Measurements from ENCODE around the gene HTR1B.

DNA sequence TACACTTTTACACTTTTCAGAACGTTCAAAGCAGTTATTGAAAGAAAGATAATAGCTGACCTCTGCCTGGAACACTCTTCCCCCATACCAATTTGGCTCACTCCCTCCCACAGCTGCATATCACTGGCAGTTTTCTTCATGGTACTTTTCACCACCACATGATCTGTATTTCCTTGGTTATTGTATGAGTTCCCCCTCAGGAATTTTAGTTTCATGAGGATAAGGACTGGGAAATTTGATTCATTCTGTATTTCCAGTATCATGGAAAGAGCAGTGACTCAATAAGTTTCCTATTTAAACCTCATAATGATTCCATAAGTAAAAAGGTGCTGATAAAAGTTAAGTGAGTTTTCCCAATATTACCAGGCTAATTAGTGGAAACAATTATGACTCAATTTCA, 16.0 kb downstream of the HTR1B start:
- TF ChIP-seq, protein P1, sequence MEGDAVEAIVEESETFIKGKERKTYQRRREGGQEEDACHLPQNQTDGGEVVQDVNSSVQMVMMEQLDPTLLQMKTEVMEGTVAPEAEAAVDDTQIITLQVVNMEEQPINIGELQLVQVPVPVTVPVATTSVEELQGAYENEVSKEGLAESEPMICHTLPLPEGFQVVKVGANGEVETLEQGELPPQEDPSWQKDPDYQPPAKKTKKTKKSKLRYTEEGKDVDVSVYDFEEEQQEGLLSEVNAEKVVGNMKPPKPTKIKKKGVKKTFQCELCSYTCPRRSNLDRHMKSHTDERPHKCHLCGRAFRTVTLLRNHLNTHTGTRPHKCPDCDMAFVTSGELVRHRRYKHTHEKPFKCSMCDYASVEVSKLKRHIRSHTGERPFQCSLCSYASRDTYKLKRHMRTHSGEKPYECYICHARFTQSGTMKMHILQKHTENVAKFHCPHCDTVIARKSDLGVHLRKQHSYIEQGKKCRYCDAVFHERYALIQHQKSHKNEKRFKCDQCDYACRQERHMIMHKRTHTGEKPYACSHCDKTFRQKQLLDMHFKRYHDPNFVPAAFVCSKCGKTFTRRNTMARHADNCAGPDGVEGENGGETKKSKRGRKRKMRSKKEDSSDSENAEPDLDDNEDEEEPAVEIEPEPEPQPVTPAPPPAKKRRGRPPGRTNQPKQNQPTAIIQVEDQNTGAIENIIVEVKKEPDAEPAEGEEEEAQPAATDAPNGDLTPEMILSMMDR (IDR thresholded peaks at IDR 0.05): no peak
- TF ChIP-seq ZFX (IDR thresholded peaks at IDR 0.05; ENCODE audit: borderline replicate concordance): no peak

Measured in 22Rv1 (cell line).